Measurements from ENCODE around the gene RFPL4AL1. TPM values are rescaled to one million over a fixed set of nuclear protein-coding genes. Genes with fewer than 3 reads are reported as not detected.
"Not testable (repeated sequence)": the region's sequence is repeated elsewhere in the genome, so short reads cannot be mapped to it uniquely, and the experiment has no call there.

The RFPL4AL1 gene
- total RNA-seq, 1 experiment from 2014 or later, result not detected

GRCh38 chr19:55753401-55753800, 15.5 kb upstream of the RFPL4AL1 start:
- no peak overlapping the region for H3K56ac ChIP-seq (ENCODE audit: insufficient read length, low read depth, low read length)
- no peaks in the 10 kb centered on the region for H3K79me1 ChIP-seq (ENCODE audit: insufficient read depth, low read depth, low read length, poor library complexity, severe bottlenecking)
- no peak overlapping the region for H2AK5ac ChIP-seq (ENCODE audit: insufficient read length, low read length)
- no peak overlapping the region for H2BK15ac ChIP-seq (ENCODE audit: low read depth, low read length)
- no peak overlapping the region for H3K4ac ChIP-seq (ENCODE audit: low read depth, low read length)
- no peak overlapping the region for H3K14ac ChIP-seq (ENCODE audit: insufficient read depth, low read length)
- H2BK120ac ChIP-seq (ENCODE audit: low read depth, low read length, poor library complexity, severe bottlenecking), result no peak overlapping the region
- Mint-ChIP-seq H3K36me3 (ENCODE audit: insufficient read depth in 1 of 3, low read depth in 3 of 3) (peaks cover 16 to 20% (median 19%) of the 10 kb centered on the region in 3 experiments; a peak in 6 of 7 replicates), H3K9me3 (peaks cover 83 to 92% of the 10 kb centered on the region in 2 experiments), H3K27me3 (ENCODE audit: low read depth) (peaks cover 4% of the 10 kb centered on the region; the same call in 1 of the 2 replicates), H3K27ac (no peak overlapping the region), H3K4me1 (no peaks in the 10 kb centered on the region), H3K4me3 (no peak overlapping the region)
- no peak overlapping the region for H2BK5ac ChIP-seq (ENCODE audit: insufficient read length, low read length)
- no peaks in the 10 kb centered on the region for H3K27me3 ChIP-seq (ENCODE audit: insufficient read depth, low read length)
- no peak overlapping the region for H3K23ac ChIP-seq (ENCODE audit: insufficient read length, low read depth, low read length)
- H3K4me2 ChIP-seq (ENCODE audit: insufficient read depth, insufficient read length, low read length), result no peak overlapping the region
- no peak overlapping the region for H4K91ac ChIP-seq (ENCODE audit: insufficient read length, low read depth, low read length)
- H3K9ac ChIP-seq (ENCODE audit: extremely low read depth, insufficient read length, low read length), result no peak overlapping the region
- no peak for DNase-seq
- no peak overlapping the region for H3T11ph ChIP-seq (ENCODE audit: low read length)
- no peak overlapping the region for H2BK20ac ChIP-seq (ENCODE audit: low read depth, low read length, poor library complexity, severe bottlenecking)
- peaks cover 2% of the 10 kb centered on the region; the same call in 1 of the 2 replicates for H3K79me2 ChIP-seq (ENCODE audit: insufficient read depth, low read length)
- H3K23me2 ChIP-seq (ENCODE audit: insufficient read length, low read depth, low read length, poor library complexity, severe bottlenecking), result no peaks in the 10 kb centered on the region
- H3K4me1 ChIP-seq (ENCODE audit: insufficient read depth, low read length), result no peaks in the 10 kb centered on the region
- WGBS (ENCODE audit: extremely low coverage, insufficient read length, low lambda C conversion rate), result no CpG with 5 or more reads among the region's 3 CpGs
- H3K27ac ChIP-seq (ENCODE audit: insufficient read length, low read depth, low read length), result no peak overlapping the region
- no peak overlapping the region for H3K18ac ChIP-seq (ENCODE audit: insufficient read length, low read depth, low read length)
- H2AFZ ChIP-seq (ENCODE audit: low read length), result no peak overlapping the region
- no peaks in the 10 kb centered on the region for H4K20me1 ChIP-seq (ENCODE audit: control insufficient read depth, insufficient read depth, insufficient read length)
- no peak for TF ChIP-seq CTCF (conservative IDR thresholded peaks at IDR 0.05)
- H2BK12ac ChIP-seq (ENCODE audit: insufficient read length, low read depth, low read length), result no peak overlapping the region
- peaks cover 65% of the 10 kb centered on the region for H3K9me3 ChIP-seq (ENCODE audit: control insufficient read depth, low read depth, low read length)
- no peak overlapping the region for H4K8ac ChIP-seq (replicated peaks; ENCODE audit: insufficient read length, low read depth, low read length)
- no peak overlapping the region for H4K5ac ChIP-seq (ENCODE audit: insufficient read length, low read depth, low read length)

- Mint-ChIP-seq H3K9me3 (peaks cover 88 to 90% of the 10 kb centered on the region in 2 experiments), H3K36me3 (ENCODE audit: insufficient read depth in 1 of 3, low read depth in 3 of 3) (peaks cover 12 to 24% (median 16%) of the 10 kb centered on the region in 3 experiments; a peak in 6 of 7 replicates)
- not testable (repeated sequence) for H3K23ac ChIP-seq (ENCODE audit: insufficient read length, low read depth, low read length); H3K4me1 Mint-ChIP-seq; H3K14ac ChIP-seq (ENCODE audit: insufficient read depth, low read length); H2AK5ac ChIP-seq (ENCODE audit: insufficient read length, low read length); H4K8ac ChIP-seq (replicated peaks; ENCODE audit: insufficient read length, low read depth, low read length); H3K23me2 ChIP-seq (ENCODE audit: insufficient read length, low read depth, low read length, poor library complexity, severe bottlenecking); H3K9ac ChIP-seq (ENCODE audit: extremely low read depth, insufficient read length, low read length); H2BK15ac ChIP-seq (ENCODE audit: low read depth, low read length); H3K27ac ChIP-seq (ENCODE audit: insufficient read length, low read depth, low read length); H3K27me3 ChIP-seq (ENCODE audit: insufficient read depth, low read length); H3K18ac ChIP-seq (ENCODE audit: insufficient read length, low read depth, low read length); H2BK12ac ChIP-seq (ENCODE audit: insufficient read length, low read depth, low read length); H3K56ac ChIP-seq (ENCODE audit: insufficient read length, low read depth, low read length); H2BK20ac ChIP-seq (ENCODE audit: low read depth, low read length, poor library complexity, severe bottlenecking); H3K4me3 Mint-ChIP-seq; H4K5ac ChIP-seq (ENCODE audit: insufficient read length, low read depth, low read length); H3K4ac ChIP-seq (ENCODE audit: low read depth, low read length); H2BK120ac ChIP-seq (ENCODE audit: low read depth, low read length, poor library complexity, severe bottlenecking); H2BK5ac ChIP-seq (ENCODE audit: insufficient read length, low read length); H3K79me2 ChIP-seq (ENCODE audit: insufficient read depth, low read length); H3K4me2 ChIP-seq (ENCODE audit: insufficient read depth, insufficient read length, low read length); H3T11ph ChIP-seq (ENCODE audit: low read length); H3K4me1 ChIP-seq (ENCODE audit: insufficient read depth, low read length); H4K20me1 ChIP-seq (ENCODE audit: control insufficient read depth, insufficient read depth, insufficient read length); H2AFZ ChIP-seq (ENCODE audit: low read length); DNase-seq; H3K27ac Mint-ChIP-seq; H3K79me1 ChIP-seq (ENCODE audit: insufficient read depth, low read depth, low read length, poor library complexity, severe bottlenecking); H3K27me3 Mint-ChIP-seq (ENCODE audit: low read depth); H4K91ac ChIP-seq (ENCODE audit: insufficient read length, low read depth, low read length)
- WGBS (ENCODE audit: extremely low coverage, insufficient read length, low lambda C conversion rate), result no CpG with 5 or more reads among the region's 4 CpGs
- peaks cover 79% of the 10 kb centered on the region for H3K9me3 ChIP-seq (ENCODE audit: control insufficient read depth, low read depth, low read length)
Measured at GRCh38 chr19:55756808-55757207, 12.1 kb upstream of the RFPL4AL1 start.

Measured in H9 (cell line).